Adrenal gland (tissue), 5 donors: ENCODE results near the gene CD86.

Experiments
- POLR2A ChIP-seq, 2 donors: fragments of 450-650 bp; IDR thresholded peaks; one replicate each; pipeline ENCODE4 v1.6.1; 2017; ENCODE audit warnings: antibody characterized with exemption in 2 of 2, mild to moderate bottlenecking in 2 of 2, moderate library complexity in 1 of 2
- TF ChIP-seq, protein P1 (sequence below), 6 experiments: fragments of 450-650 bp in 4 of 6; fragments of 200-600 bp in 2 of 6; sonication (generic) in 1 of 6; IDR thresholded peaks; 1 replicate in 5 of 6; 2 replicates in 1 of 6; pipeline versions ENCODE4 v1.5.1 to v1.8.0; 2016 to 2021; ENCODE audit warnings: antibody characterized with exemption in 6 of 6, mild to moderate bottlenecking in 2 of 6, moderate library complexity in 1 of 6
- donor health status: DM: no; HTN: no; CAD: no.

DNA sequence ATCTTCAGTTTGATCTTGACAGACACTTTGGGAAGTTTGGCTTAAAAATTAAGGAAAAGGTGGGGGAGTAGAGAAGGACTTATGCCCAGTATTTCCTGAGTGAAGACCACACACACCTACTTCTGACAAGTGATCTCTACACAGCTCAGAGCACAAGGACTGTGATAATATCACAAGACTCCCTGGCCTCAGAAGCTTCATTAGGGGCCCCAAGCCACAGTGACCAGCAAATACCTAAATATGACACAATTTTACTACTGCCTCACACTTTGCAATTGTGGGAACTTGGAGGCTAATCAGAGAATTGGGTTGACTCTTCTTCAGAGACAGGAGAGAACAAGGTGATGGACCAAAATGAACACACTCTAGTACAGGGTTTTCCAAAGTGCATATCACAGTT is 35.7 kb upstream of the CD86 start:
- TF ChIP-seq, protein P1, sequence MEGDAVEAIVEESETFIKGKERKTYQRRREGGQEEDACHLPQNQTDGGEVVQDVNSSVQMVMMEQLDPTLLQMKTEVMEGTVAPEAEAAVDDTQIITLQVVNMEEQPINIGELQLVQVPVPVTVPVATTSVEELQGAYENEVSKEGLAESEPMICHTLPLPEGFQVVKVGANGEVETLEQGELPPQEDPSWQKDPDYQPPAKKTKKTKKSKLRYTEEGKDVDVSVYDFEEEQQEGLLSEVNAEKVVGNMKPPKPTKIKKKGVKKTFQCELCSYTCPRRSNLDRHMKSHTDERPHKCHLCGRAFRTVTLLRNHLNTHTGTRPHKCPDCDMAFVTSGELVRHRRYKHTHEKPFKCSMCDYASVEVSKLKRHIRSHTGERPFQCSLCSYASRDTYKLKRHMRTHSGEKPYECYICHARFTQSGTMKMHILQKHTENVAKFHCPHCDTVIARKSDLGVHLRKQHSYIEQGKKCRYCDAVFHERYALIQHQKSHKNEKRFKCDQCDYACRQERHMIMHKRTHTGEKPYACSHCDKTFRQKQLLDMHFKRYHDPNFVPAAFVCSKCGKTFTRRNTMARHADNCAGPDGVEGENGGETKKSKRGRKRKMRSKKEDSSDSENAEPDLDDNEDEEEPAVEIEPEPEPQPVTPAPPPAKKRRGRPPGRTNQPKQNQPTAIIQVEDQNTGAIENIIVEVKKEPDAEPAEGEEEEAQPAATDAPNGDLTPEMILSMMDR (IDR thresholded peaks at IDR 0.05), result no peak
- TF ChIP-seq POLR2A (IDR thresholded peaks at IDR 0.05), result no peak
